GM23338 (cell line): ENCODE data around the gene SEMA4F.

Source experiments
- POLR2AphosphoS5 ChIP-seq: IDR thresholded peaks from 2 replicates; pipeline ENCODE4 v1.6.1; 2016; ENCODE audit warnings: antibody characterized with exemption, low read depth
- TF ChIP-seq, protein P1 (sequence below), 2 experiments: fragments of 200-600 bp in 1 of 2; sonication (generic) in 1 of 2; conservative IDR thresholded peaks; 2 replicates each; pipeline versions ENCODE4 v1.5.1 to v1.6.1; 2016 to 2017; ENCODE audit warnings: antibody characterized with exemption in 2 of 2, low read depth in 2 of 2, mild to moderate bottlenecking in 2 of 2, moderate library complexity in 1 of 2
- TF ChIP-seq, protein P2 (sequence below): IDR thresholded peaks from one replicate; pipeline ENCODE4 v1.6.1; 2018; ENCODE audit warnings: antibody characterized with exemption; ENCODE audit not compliant: unreplicated experiment

DNA sequence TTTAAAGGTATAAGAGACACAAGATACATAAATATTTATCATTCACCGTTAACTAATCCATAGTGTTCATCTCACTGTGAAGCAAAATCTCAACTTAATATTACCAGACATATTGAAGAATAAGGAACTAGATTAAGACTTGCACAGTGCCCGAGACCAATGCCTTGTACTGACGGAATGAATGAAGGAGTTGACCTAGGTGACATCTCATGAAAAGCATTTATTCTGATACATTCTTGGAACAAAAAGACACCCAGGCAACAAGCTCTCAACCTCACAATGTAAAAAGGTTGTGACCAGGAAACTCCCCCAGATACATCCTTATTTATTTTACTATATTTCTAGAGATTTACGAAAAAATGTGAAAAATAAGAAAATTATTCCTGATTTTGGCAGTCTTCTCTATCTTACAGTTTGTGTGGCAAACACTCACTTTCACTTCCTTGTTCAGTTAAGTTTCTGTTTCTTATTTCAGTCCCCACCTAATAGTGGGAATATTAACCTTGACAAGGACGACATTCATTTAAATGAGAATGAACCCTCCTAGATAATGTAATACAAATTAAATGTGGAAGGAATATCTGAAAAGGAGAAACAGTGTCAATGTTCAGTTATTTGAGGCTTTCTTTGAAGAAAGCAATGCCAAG lies 34.3 kb upstream of the SEMA4F start:
- TF ChIP-seq, protein P1, sequence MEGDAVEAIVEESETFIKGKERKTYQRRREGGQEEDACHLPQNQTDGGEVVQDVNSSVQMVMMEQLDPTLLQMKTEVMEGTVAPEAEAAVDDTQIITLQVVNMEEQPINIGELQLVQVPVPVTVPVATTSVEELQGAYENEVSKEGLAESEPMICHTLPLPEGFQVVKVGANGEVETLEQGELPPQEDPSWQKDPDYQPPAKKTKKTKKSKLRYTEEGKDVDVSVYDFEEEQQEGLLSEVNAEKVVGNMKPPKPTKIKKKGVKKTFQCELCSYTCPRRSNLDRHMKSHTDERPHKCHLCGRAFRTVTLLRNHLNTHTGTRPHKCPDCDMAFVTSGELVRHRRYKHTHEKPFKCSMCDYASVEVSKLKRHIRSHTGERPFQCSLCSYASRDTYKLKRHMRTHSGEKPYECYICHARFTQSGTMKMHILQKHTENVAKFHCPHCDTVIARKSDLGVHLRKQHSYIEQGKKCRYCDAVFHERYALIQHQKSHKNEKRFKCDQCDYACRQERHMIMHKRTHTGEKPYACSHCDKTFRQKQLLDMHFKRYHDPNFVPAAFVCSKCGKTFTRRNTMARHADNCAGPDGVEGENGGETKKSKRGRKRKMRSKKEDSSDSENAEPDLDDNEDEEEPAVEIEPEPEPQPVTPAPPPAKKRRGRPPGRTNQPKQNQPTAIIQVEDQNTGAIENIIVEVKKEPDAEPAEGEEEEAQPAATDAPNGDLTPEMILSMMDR (conservative IDR thresholded peaks at IDR 0.05; ENCODE audit: low read depth in 2 of 2): no peak
- no peak for TF ChIP-seq POLR2AphosphoS5
- TF ChIP-seq, protein P2, sequence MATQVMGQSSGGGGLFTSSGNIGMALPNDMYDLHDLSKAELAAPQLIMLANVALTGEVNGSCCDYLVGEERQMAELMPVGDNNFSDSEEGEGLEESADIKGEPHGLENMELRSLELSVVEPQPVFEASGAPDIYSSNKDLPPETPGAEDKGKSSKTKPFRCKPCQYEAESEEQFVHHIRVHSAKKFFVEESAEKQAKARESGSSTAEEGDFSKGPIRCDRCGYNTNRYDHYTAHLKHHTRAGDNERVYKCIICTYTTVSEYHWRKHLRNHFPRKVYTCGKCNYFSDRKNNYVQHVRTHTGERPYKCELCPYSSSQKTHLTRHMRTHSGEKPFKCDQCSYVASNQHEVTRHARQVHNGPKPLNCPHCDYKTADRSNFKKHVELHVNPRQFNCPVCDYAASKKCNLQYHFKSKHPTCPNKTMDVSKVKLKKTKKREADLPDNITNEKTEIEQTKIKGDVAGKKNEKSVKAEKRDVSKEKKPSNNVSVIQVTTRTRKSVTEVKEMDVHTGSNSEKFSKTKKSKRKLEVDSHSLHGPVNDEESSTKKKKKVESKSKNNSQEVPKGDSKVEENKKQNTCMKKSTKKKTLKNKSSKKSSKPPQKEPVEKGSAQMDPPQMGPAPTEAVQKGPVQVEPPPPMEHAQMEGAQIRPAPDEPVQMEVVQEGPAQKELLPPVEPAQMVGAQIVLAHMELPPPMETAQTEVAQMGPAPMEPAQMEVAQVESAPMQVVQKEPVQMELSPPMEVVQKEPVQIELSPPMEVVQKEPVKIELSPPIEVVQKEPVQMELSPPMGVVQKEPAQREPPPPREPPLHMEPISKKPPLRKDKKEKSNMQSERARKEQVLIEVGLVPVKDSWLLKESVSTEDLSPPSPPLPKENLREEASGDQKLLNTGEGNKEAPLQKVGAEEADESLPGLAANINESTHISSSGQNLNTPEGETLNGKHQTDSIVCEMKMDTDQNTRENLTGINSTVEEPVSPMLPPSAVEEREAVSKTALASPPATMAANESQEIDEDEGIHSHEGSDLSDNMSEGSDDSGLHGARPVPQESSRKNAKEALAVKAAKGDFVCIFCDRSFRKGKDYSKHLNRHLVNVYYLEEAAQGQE: no peak
